Calu3 (cell line): ENCODE results near the gene PAX2. TPM values are rescaled to one million over a fixed set of nuclear protein-coding genes. Genes with fewer than 3 reads are reported as not detected.

Experiments used
- BruUV-seq: library from RNA; stranded (reverse); fragments of 400-500 nt; replicated peaks from 2 replicates; lab custom pipeline; 2021; lab: Mats Ljungman, UMichigan
- CTCF ChIA-PET: fragments of 300-600 bp; sonication (Branson Sonifier 250); formaldehyde crosslinking; loops from one replicate; lab custom pipeline; 2022; ENCODE audit warnings: antibody characterized with exemption; lab: Charles Lee
- DNase-seq: peaks from one replicate; pipeline ENCODE4 v3.0.0; 2022
- H3K27ac Mint-ChIP-seq: one replicate; pipeline ENCODE4 v1.8.0; 2022; ENCODE audit warnings: mixed read lengths; ENCODE audit not compliant: unreplicated experiment
- H3K27me3 Mint-ChIP-seq: one replicate; pipeline ENCODE4 v1.8.0; 2022; ENCODE audit warnings: mixed read lengths; ENCODE audit not compliant: unreplicated experiment
- H3K36me3 Mint-ChIP-seq: one replicate; pipeline ENCODE4 v1.8.0; 2022; ENCODE audit warnings: mild to moderate bottlenecking, moderate library complexity, mixed read lengths; ENCODE audit not compliant: insufficient read depth, unreplicated experiment
- H3K4me1 Mint-ChIP-seq: one replicate; pipeline ENCODE4 v1.8.0; 2022; ENCODE audit warnings: mild to moderate bottlenecking, low read depth, mixed read lengths; ENCODE audit not compliant: unreplicated experiment
- H3K4me3 Mint-ChIP-seq: one replicate; pipeline ENCODE4 v1.8.0; 2022; ENCODE audit warnings: mild to moderate bottlenecking, low read depth, moderate library complexity, mixed read lengths; ENCODE audit not compliant: unreplicated experiment
- H3K9me3 Mint-ChIP-seq: one replicate; pipeline ENCODE4 v1.8.0; 2022; ENCODE audit warnings: low read depth, mixed read lengths; ENCODE audit not compliant: unreplicated experiment
- intact Hi-C: fragments of 100-400 bp; cut with micrococcal nuclease; formaldehyde crosslinking; loops from one replicate; pipeline ENCODE4 v1.10.0; 2022; ENCODE audit not compliant: unreplicated experiment
- total RNA-seq: library from RNA; stranded (reverse); gene quantifications from 2 replicates; pipeline ENCODE4 v1.2.3, GENCODE V29; 2022
- TF ChIP-seq, protein P1 (sequence below): fragments of 200-600 bp; IDR thresholded peaks from one replicate; pipeline ENCODE4 v1.8.0; 2022; ENCODE audit warnings: antibody characterized with exemption; ENCODE audit not compliant: unreplicated experiment

Gene PAX2
- total RNA-seq, 1 experiment from 2014 or later, result not detected

DNA sequence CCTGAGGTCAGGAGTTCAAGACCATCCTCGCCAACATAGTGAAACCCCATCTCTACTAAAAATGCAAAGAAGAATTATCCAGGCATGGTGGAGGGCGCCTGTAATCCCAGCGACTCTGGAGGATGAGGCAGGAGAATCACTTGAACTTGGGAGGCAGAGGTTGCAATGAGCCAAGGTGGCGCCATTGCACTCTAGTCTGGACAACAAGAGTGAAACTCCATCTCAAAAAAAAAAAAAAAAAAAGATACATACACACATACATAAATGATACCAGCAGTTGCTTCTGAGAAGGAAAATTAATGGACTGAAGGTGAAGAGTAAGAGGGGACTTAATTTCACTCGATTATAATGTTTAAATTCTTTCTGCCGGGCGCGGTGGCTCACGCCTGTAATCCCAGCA lies 40.2 kb upstream of the PAX2 start:
- TF ChIP-seq, protein P1, sequence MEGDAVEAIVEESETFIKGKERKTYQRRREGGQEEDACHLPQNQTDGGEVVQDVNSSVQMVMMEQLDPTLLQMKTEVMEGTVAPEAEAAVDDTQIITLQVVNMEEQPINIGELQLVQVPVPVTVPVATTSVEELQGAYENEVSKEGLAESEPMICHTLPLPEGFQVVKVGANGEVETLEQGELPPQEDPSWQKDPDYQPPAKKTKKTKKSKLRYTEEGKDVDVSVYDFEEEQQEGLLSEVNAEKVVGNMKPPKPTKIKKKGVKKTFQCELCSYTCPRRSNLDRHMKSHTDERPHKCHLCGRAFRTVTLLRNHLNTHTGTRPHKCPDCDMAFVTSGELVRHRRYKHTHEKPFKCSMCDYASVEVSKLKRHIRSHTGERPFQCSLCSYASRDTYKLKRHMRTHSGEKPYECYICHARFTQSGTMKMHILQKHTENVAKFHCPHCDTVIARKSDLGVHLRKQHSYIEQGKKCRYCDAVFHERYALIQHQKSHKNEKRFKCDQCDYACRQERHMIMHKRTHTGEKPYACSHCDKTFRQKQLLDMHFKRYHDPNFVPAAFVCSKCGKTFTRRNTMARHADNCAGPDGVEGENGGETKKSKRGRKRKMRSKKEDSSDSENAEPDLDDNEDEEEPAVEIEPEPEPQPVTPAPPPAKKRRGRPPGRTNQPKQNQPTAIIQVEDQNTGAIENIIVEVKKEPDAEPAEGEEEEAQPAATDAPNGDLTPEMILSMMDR, result no peak
- H3K36me3 Mint-ChIP-seq, result no peaks in the 10 kb centered on the region
- H3K27ac Mint-ChIP-seq, result no peak overlapping the region
- intact Hi-C loops, result no loop called here
- no peaks in the 10 kb centered on the region for H3K9me3 Mint-ChIP-seq
- no peak overlapping the region for H3K4me3 Mint-ChIP-seq
- BruUV-seq, result no TSS peak
- H3K4me1 Mint-ChIP-seq, result no peaks in the 10 kb centered on the region
- H3K27me3 Mint-ChIP-seq, result peaks cover 60% of the 10 kb centered on the region
- CTCF ChIA-PET, result no interaction called here
- no peak for DNase-seq

GRCh38 chr10:100707261-100707848 lies 38.0 kb upstream of the PAX2 start:
- Mint-ChIP-seq H3K27ac (no peak overlapping the region), H3K4me3 (no peak overlapping the region), H3K27me3 (peaks cover 82% of the 10 kb centered on the region), H3K9me3 (no peaks in the 10 kb centered on the region), H3K36me3 (no peaks in the 10 kb centered on the region), H3K4me1 (no peaks in the 10 kb centered on the region)
- CTCF ChIA-PET, result no interaction called here
- TF ChIP-seq, protein P1, result no peak
- intact Hi-C loops, result no loop called here
- DNase-seq, result no peak
- no TSS peak for BruUV-seq

DNA sequence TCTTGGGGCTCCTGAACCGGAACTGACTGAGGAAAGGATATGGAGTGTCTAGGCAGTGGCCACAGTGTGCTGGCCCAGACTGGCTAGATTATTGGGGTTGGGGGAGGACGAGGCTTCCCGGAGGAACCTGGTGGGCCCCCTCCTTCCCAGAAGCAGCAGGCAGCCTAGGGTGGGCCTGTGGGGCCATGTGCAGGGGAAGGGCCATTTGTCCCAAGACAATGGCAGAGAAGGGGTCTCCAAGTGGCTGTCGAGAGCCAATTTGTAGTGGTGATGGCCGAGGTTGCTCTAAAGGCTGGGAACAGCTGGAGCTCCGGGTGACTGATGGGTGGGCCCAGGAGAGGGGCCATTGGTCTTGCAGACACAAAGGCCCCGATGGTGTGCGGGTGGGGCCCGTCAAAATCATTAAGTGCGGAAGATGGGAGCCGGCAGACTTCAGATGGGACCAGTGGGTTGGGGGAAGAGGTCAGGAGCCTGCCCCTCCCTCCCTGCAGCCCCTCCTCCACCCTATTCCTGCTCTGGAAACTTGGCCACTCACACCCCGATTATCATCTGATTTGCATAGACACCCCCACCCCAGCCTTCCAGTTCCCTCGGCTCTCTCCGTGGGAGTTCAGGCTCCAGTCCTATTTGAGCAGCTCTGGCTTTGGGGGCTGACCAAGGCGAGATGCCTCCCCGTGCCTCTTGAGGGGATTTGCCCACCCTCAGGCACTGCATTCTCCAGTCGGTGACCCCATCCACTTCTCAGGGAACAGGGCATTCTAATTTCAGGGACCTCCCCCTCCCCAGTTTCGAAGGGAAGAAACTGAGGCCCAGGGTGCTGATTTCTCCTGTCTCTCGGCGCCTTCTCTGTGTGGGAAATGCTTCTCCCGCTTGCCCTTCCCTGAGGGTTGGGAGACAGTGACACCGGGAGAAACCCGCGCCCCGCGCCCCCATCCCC lies 36.0 kb upstream of the PAX2 start:
- peaks cover 90% of the 10 kb centered on the region for H3K27me3 Mint-ChIP-seq
- TF ChIP-seq, protein P1, result no peak
- CTCF ChIA-PET, result no interaction called here
- DNase-seq, result no peak
- no TSS peak for BruUV-seq
- H3K9me3 Mint-ChIP-seq, result no peaks in the 10 kb centered on the region
- H3K4me1 Mint-ChIP-seq, result no peaks in the 10 kb centered on the region
- H3K36me3 Mint-ChIP-seq, result no peaks in the 10 kb centered on the region
- H3K27ac Mint-ChIP-seq, result no peak overlapping the region
- no peak overlapping the region for H3K4me3 Mint-ChIP-seq
- intact Hi-C loops, result no loop called here

- DNase-seq, result no peak
- H3K36me3 Mint-ChIP-seq, result no peaks in the 10 kb centered on the region
- TF ChIP-seq, protein P1, result no peak
- H3K4me3 Mint-ChIP-seq, result no peak overlapping the region
- intact Hi-C loops, result no loop called here
- H3K27me3 Mint-ChIP-seq, result peaks cover 94% of the 10 kb centered on the region
- H3K4me1 Mint-ChIP-seq, result no peaks in the 10 kb centered on the region
- no TSS peak for BruUV-seq
- CTCF ChIA-PET, result no interaction called here
- no peaks in the 10 kb centered on the region for H3K9me3 Mint-ChIP-seq
- H3K27ac Mint-ChIP-seq, result no peak overlapping the region
Measured at GRCh38 chr10:100710151-100710871, 35.1 kb upstream of the PAX2 start.
